ENCODE results near the gene RPIA. TPM values are rescaled to one million over a fixed set of nuclear protein-coding genes. Genes with fewer than 3 reads are reported as not detected.

Gene RPIA
- polyA plus RNA-seq, 3 donors, result 12.4 to 23.1 (median 17.9) TPM

DNA sequence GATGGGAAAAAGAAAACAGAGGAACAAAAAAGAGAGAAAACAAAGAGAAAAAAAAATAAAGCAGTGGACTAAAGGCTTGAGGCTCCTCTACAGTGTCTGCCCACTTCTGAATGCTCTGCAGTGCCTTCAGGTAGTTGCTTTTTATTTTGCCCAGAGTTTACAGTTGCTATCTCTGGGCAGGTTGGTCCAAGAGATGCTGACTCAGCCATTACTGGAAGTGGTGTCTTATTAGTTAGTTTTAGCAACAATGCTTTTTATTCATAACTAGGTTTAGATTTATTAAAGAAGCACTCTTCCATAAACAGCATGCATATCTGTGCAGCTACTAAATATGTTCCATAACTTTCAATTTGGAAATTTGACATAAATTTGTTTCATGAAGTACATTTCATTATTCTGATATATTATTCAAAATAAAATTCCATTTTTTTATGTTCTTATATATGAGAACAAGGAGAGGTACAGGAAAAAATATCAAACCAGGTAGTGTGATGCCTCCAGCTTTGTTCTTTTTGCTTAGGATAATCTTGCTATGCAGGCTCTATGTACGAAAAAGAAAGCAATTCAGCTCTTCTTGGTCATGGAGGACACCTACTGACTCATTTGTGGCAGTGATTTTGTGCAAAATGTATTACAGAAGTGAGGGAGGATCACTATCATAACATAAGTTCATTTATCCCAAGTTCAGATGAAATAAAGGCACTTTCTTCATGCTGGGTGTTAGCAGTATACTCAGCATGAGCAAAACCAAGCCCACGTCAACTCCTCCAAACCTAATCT, 69.5 kb downstream of the RPIA start:
- no peak overlapping the region for H3K4me3 ChIP-seq (replicated peaks in 1 of 3; ENCODE audit: low read depth in 2 of 3, low read length in 3 of 3)
- Mint-ChIP-seq H3K9me3 (peaks cover 0 to 42% (median 27%) of the 10 kb centered on the region in 7 donors), H3K27ac (no peak overlapping the region), H3K4me1 (peaks cover 3% of the 10 kb centered on the region), H3K4me3 (no peak overlapping the region), H3K36me3 (peaks cover 2 to 4% of the 10 kb centered on the region in 2 donors), H3K27me3 (ENCODE audit: low read depth in 3 of 3) (peaks cover 16 to 22% (median 22%) of the 10 kb centered on the region in 3 donors)
- TF ChIP-seq, protein P1, sequence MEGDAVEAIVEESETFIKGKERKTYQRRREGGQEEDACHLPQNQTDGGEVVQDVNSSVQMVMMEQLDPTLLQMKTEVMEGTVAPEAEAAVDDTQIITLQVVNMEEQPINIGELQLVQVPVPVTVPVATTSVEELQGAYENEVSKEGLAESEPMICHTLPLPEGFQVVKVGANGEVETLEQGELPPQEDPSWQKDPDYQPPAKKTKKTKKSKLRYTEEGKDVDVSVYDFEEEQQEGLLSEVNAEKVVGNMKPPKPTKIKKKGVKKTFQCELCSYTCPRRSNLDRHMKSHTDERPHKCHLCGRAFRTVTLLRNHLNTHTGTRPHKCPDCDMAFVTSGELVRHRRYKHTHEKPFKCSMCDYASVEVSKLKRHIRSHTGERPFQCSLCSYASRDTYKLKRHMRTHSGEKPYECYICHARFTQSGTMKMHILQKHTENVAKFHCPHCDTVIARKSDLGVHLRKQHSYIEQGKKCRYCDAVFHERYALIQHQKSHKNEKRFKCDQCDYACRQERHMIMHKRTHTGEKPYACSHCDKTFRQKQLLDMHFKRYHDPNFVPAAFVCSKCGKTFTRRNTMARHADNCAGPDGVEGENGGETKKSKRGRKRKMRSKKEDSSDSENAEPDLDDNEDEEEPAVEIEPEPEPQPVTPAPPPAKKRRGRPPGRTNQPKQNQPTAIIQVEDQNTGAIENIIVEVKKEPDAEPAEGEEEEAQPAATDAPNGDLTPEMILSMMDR (IDR thresholded peaks at IDR 0.05), result no peak
- H3K27me3 ChIP-seq (ENCODE audit: control insufficient read depth in 2 of 2, insufficient read depth in 2 of 2, low read length in 2 of 2), result peaks cover 5 to 20% of the 10 kb centered on the region in 2 donors
- no peaks in the 10 kb centered on the region for H3K79me2 ChIP-seq (ENCODE audit: insufficient read depth, low read length)
- H2AFZ ChIP-seq (ENCODE audit: insufficient read depth, low read depth, low read length, poor library complexity, severe bottlenecking), result no peak overlapping the region
- H3K36me3 ChIP-seq (replicated peaks in 1 of 2; ENCODE audit: control insufficient read depth in 1 of 2, insufficient read depth in 2 of 2, low read length in 2 of 2), result no peaks in the 10 kb centered on the region
- DNase-seq, result no peak
- H3K9ac ChIP-seq (ENCODE audit: insufficient read depth, low read length, poor library complexity, severe bottlenecking), result no peak overlapping the region
- H3K4me2 ChIP-seq (replicated peaks; ENCODE audit: extremely low read depth, low read length, poor library complexity, severe bottlenecking), result no peak overlapping the region
- peaks cover 26 to 28% of the 10 kb centered on the region in 2 donors for H3K9me3 ChIP-seq (replicated peaks in 1 of 2; ENCODE audit: control insufficient read depth in 1 of 2, insufficient read depth in 1 of 2, low read length in 2 of 2)
- intact Hi-C loops (cut with micrococcal nuclease), result no loop called here
- no peak overlapping the region for H3K27ac ChIP-seq (ENCODE audit: low read depth in 1 of 2, low read length in 2 of 2)
- peaks cover 4 to 11% of the 10 kb centered on the region in 2 donors for H3K4me1 ChIP-seq (ENCODE audit: control insufficient read depth in 1 of 2, insufficient read depth in 2 of 2, low read length in 2 of 2)
- no peaks in the 10 kb centered on the region for H4K20me1 ChIP-seq (ENCODE audit: insufficient read depth, low read length)
- WGBS (ENCODE audit: insufficient coverage), result 100% methylated on average over 1 of the region's 2 CpGs

DNA sequence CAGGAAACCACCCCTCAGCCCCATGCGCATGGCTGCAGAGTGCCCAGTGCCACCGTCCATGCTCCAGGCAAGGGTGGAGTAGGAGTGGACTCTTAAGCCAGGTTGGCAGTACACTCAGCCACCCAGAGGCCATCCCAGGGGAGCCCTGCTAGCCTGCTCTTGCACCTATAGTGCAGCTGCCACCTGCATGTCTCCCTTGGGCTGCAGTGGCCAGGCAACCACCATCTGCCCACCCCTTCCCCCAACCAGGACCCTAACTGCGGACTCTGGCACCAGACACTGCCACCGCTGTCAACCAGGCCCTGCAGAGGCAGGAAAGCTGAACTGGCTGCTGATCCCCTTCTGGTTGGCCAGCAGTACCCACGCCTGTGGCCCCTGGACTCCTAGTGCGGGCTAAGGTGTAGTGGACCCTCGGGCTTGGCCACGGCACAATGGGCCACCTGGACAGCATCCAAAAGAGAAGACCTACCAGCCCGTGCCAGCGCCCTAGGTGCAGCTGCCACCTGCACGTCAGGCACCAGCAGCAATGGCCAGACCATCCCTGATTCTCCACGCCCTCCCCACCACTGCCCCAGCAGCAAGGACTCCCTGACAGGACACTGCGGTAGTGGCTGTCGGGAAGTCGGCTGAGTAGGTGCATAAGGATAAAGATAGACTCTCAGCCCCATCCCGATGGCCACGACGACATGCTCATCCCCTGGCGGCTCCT, 72.8 kb downstream of the RPIA start:
- H2AFZ ChIP-seq (ENCODE audit: insufficient read depth, low read depth, low read length, poor library complexity, severe bottlenecking), result no peak overlapping the region
- TF ChIP-seq, protein P1 (IDR thresholded peaks at IDR 0.05), result no peak
- H3K27ac Mint-ChIP-seq, result no peak overlapping the region

More for the DNA sequence above, 72.8 kb downstream of the RPIA start:
- Histone ChIP-seq H3K9me3 (replicated peaks in 1 of 2; ENCODE audit: control insufficient read depth in 1 of 2, insufficient read depth in 1 of 2, low read length in 2 of 2) (peaks cover 9 to 13% of the 10 kb centered on the region in 2 donors), H3K9ac (ENCODE audit: insufficient read depth, low read length, poor library complexity, severe bottlenecking) (no peak overlapping the region), H3K27ac (ENCODE audit: low read depth in 1 of 2, low read length in 2 of 2) (no peak overlapping the region), H3K4me2 (replicated peaks; ENCODE audit: extremely low read depth, low read length, poor library complexity, severe bottlenecking) (no peak overlapping the region), H4K20me1 (ENCODE audit: insufficient read depth, low read length) (no peaks in the 10 kb centered on the region), H3K79me2 (ENCODE audit: insufficient read depth, low read length) (no peaks in the 10 kb centered on the region), H3K36me3 (replicated peaks in 1 of 2; ENCODE audit: control insufficient read depth in 1 of 2, insufficient read depth in 2 of 2, low read length in 2 of 2) (no peaks in the 10 kb centered on the region), H3K4me3 (replicated peaks in 1 of 3; ENCODE audit: low read depth in 2 of 3, low read length in 3 of 3) (no peak overlapping the region), H3K27me3 (ENCODE audit: control insufficient read depth in 2 of 2, insufficient read depth in 2 of 2, low read length in 2 of 2) (peaks cover 5 to 23% of the 10 kb centered on the region in 2 donors), H3K4me1 (ENCODE audit: control insufficient read depth in 1 of 2, insufficient read depth in 2 of 2, low read length in 2 of 2) (peaks cover 4 to 11% of the 10 kb centered on the region in 2 donors)
- DNase-seq, result no peak
- Mint-ChIP-seq H3K27me3 (ENCODE audit: low read depth in 3 of 3) (peaks cover 21 to 29% (median 25%) of the 10 kb centered on the region in 3 donors), H3K4me1 (peaks cover 3% of the 10 kb centered on the region), H3K4me3 (peak overlapping the region in 1 of 2 donors; percentile 88), H3K36me3 (no peaks in the 10 kb centered on the region), H3K9me3 (peaks cover 0 to 22% (median 9%) of the 10 kb centered on the region in 7 donors)
- WGBS (ENCODE audit: insufficient coverage), result 100% methylated on average over 11 of the region's 19 CpGs
- intact Hi-C loops (cut with micrococcal nuclease), result no loop called here
